ENCODE data around the gene CLDN19.

DNA sequence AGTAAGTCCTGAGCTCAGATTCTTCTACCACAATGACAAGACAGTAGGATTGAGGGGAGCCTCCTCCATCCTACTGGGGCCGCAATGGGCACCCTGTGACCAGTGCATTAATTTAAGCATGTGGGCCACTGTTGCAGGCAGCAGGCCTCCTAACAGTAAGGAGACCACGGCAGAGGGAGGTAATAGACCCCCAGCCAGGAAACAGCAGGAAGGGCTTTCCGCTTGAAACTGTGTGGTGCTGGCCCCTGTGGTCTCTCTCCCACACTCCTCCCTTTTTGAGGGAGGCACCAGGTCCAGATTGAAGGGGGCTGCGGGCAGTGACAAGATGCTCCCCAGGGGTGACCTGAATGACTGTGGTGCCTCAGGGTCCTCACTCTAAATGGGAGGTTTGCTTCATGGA is 1.7 kb upstream of the CLDN19 start:
- TF ChIP-seq POLR2AphosphoS5 (IDR thresholded peaks at IDR 0.05; ENCODE audit: low read depth, low read length) (no peak), SIN3A (IDR thresholded peaks at IDR 0.05; ENCODE audit: borderline replicate concordance, insufficient read depth, low read length) (no peak), TAF1 (IDR thresholded peaks at IDR 0.05; ENCODE audit: borderline replicate concordance, insufficient read depth, low read length) (no peak), FOXP2 (optimal IDR thresholded peaks at IDR 0.05; ENCODE audit: borderline replicate concordance, extremely low read depth, extremely low read length, insufficient read depth) (no peak)
- TF ChIP-seq, protein P1, sequence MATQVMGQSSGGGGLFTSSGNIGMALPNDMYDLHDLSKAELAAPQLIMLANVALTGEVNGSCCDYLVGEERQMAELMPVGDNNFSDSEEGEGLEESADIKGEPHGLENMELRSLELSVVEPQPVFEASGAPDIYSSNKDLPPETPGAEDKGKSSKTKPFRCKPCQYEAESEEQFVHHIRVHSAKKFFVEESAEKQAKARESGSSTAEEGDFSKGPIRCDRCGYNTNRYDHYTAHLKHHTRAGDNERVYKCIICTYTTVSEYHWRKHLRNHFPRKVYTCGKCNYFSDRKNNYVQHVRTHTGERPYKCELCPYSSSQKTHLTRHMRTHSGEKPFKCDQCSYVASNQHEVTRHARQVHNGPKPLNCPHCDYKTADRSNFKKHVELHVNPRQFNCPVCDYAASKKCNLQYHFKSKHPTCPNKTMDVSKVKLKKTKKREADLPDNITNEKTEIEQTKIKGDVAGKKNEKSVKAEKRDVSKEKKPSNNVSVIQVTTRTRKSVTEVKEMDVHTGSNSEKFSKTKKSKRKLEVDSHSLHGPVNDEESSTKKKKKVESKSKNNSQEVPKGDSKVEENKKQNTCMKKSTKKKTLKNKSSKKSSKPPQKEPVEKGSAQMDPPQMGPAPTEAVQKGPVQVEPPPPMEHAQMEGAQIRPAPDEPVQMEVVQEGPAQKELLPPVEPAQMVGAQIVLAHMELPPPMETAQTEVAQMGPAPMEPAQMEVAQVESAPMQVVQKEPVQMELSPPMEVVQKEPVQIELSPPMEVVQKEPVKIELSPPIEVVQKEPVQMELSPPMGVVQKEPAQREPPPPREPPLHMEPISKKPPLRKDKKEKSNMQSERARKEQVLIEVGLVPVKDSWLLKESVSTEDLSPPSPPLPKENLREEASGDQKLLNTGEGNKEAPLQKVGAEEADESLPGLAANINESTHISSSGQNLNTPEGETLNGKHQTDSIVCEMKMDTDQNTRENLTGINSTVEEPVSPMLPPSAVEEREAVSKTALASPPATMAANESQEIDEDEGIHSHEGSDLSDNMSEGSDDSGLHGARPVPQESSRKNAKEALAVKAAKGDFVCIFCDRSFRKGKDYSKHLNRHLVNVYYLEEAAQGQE (IDR thresholded peaks at IDR 0.05; ENCODE audit: insufficient read depth in 1 of 2, low read depth in 2 of 2, low read length in 2 of 2) = no peak
